ENCODE results near the gene KRT33B.

GRCh38 chr17:41329279-41329948, 40.2 kb downstream of the KRT33B start:
- TF ChIP-seq POLR2A (IDR thresholded peaks at IDR 0.05; ENCODE audit: low read depth, low read length): no peak
- no peak for TF ChIP-seq POLR2AphosphoS5 (IDR thresholded peaks at IDR 0.05; ENCODE audit: low read depth, low read length)
- no peak for TF ChIP-seq PAX5 (IDR thresholded peaks at IDR 0.05; ENCODE audit: insufficient read depth, low read length, severe bottlenecking)
